T-helper 1 cell treated with Interleukin-12 subunit alpha and Interleukin-12 subunit beta and Interleukin-4 antibody, amounts not matched to agents 30 ng/mL and 1 ng/mL, for 36 hours (primary cell): ENCODE results near the gene PITX1. TPM values are rescaled to one million over a fixed set of nuclear protein-coding genes. Genes with fewer than 3 reads are reported as not detected.

Experiments
- intact Hi-C: fragments of 100-400 bp; cut with micrococcal nuclease; formaldehyde crosslinking; loops from one replicate; pipeline ENCODE4 v1.15.1; 2024
- total RNA-seq: library from RNA; stranded (reverse); gene quantifications from 2 replicates; pipeline ENCODE4 v1.2.3, GENCODE V29; 2022

PITX1 gene
- total RNA-seq, 1 donor from 2014 or later, result 0.51 TPM

GRCh38 chr5:135042595-135042994, 8.6 kb upstream of the PITX1 start:
- intact Hi-C loops, result no loop called here

GRCh38 chr5:135041726-135042125, 7.7 kb upstream of the PITX1 start:
- intact Hi-C loops, result no loop called here

- intact Hi-C loops, result no loop called here
Observed at GRCh38 chr5:135041145-135041587, 7.1 kb upstream of the PITX1 start.

- intact Hi-C loops, result no loop called here
Observed at GRCh38 chr5:135040333-135041144, 6.5 kb upstream of the PITX1 start.

- intact Hi-C loops, result no loop called here
Observed at GRCh38 chr5:135040034-135040332, 6.0 kb upstream of the PITX1 start.

- intact Hi-C loops, result no loop called here
Observed at GRCh38 chr5:135039271-135040033, 5.4 kb upstream of the PITX1 start.

GRCh38 chr5:135038813-135039270, 4.8 kb upstream of the PITX1 start:
- intact Hi-C loops, result no loop called here

GRCh38 chr5:135038205-135038812, 4.3 kb upstream of the PITX1 start:
- intact Hi-C loops, result no loop called here

- intact Hi-C loops, result no loop called here
Observed at GRCh38 chr5:135037519-135038204, 3.6 kb upstream of the PITX1 start.

- intact Hi-C loops, result loop anchor here (1.0 kb wide), 1 partner anchor 72 kb away; no protein-coding TSS in a partner anchor
Observed at GRCh38 chr5:135036405-135036804, 2.4 kb upstream of the PITX1 start.

GRCh38 chr5:135035678-135036030, 1.6 kb upstream of the PITX1 start:
- intact Hi-C loops, result loop anchor here (1.0 kb wide), 1 partner anchor 71 kb away; no protein-coding TSS in a partner anchor

- intact Hi-C loops, result loop anchor here (5.0 kb wide), 2 partner anchors 157 to 507 kb away; no protein-coding TSS in a partner anchor
Observed at GRCh38 chr5:135034963-135035677, 1.1 kb upstream of the PITX1 start.

GRCh38 chr5:135034236-135034962, 371 bp upstream of the PITX1 start:
- intact Hi-C loops, result loop anchor here (5.0 kb wide), 2 partner anchors 158 to 508 kb away; no protein-coding TSS in a partner anchor

GRCh38 chr5:135032999-135033861, 798 bp downstream of the PITX1 start:
- intact Hi-C loops, result loop anchor here (5.0 kb wide), 2 partner anchors 159 to 509 kb away; no protein-coding TSS in a partner anchor

- intact Hi-C loops, result loop anchor here (5.0 kb wide), 2 partner anchors 160 to 510 kb away; no protein-coding TSS in a partner anchor
Observed at GRCh38 chr5:135032695-135032998, 1.4 kb downstream of the PITX1 start.

GRCh38 chr5:135031813-135032694, 2.0 kb downstream of the PITX1 start:
- intact Hi-C loops, result loop anchor here (5.0 kb wide), 2 partner anchors 160 to 510 kb away; no protein-coding TSS in a partner anchor

GRCh38 chr5:135030956-135031812, 2.8 kb downstream of the PITX1 start:
- intact Hi-C loops, result loop anchor here (5.0 kb wide), 2 partner anchors 161 to 511 kb away; no protein-coding TSS in a partner anchor
